HG02798 (cell line): ENCODE results near the gene SMKR1.

ENCODE experiments used
- ATAC-seq: cut with Tn5 transposase; IDR thresholded peaks from one replicate; pipeline ENCODE4 v1.9.1; 2021; ENCODE audit warnings: mild to moderate bottlenecking; ENCODE audit not compliant: unreplicated experiment, poor library complexity

SMKR1 gene

DNA sequence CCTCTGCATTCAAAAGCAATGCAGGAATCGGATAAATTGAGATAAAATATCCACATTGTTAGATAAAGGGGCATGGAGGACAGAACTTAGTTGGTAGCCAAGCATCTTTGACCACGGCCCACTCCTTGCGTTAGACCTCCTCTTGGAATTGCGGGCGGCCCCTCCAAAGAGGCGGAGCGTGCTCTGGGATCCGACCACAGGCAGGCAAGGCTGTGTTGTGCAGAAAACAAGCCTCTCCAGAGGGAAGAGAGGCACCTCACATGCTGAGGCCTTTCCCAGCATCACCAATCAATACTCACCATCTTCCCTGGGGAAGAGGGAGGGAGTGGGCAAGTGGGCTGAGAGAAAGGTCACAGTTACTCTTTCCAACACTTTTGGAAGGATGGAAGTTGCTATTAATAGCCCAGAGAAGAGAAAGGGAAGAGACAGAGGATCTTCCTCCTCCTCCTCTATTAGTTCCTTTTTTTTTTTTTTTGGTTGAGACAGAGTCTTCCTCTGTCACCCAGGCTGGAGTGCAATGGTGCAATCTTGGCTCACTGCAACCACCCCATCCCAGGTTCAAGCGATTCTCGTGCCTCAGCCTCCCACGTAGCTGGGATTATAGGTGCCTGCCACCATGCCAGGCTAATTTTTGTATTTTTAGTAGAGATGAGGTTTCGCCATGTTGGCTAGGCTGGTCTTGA, 59.5 kb downstream of the SMKR1 start:
- no peak for ATAC-seq
